Measurements from ENCODE around the gene AFG1L.
"Not testable (repeated sequence)": the region's sequence is repeated elsewhere in the genome, so short reads cannot be mapped to it uniquely, and the experiment has no call there.

The AFG1L gene

DNA sequence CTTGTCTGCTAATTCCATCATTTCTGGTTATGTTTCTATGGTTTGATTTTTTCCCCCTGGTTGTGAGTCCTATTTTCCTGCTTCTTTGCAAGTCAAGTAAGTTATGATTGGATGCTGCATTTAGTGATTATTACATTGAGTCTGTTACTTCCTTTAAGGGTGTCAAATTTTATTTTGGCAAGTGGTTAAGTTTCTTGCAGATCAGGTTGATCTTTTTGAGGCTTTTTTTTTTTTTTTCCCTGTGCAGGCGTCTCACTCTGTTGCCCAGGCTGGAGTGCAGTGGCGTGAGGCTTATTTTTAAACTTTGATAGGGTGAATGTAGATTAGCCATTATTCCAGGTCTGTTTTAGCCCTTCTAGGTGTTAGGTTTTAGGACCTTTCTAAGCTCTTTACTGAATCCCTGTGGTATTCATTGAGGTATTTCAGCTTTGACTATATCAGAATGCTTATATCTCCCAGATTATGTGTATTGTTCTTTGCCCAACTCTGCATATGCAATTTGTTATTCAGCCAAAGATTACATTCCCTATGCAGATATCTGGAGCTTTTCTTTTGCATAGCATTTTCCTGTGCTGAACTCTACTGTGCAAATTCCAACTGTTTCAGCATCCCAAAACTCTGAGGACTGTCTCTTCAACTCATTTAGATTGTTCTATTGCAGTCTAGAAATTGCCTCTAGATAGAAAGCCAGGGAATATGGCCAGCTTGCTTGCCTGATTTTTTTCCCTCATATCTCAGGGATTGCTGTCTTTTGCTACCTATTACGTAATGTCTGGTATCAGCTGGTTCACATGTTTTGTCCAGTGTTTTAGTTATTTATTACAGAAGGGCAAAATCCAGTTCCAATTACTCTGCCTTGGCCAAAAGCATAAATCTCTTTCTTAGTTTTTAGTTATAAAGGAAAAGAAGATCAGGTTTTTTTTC is 113.3 kb downstream of the AFG1L start:
- in situ Hi-C loops (cut with MboI; ENCODE audit: low sequenced_read_pairs), result no loop called here

DNA sequence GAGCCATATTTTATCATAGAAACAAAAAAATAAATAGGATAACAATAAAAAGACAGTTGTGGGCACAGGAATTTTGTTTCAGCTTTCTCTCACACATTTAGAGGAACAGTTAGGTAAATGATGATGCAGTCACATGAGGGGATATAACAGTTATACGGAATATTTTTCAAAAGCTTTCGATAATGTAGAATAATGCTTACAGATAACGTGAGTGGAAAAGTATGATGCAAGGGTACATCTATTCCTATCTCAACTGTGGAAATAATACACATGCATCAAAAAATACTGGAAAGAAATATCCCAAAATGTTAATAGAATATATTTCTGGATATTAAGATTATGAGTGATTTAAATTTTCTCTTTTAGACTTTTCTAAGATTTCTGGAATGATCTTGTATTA is 114.0 kb downstream of the AFG1L start:
- in situ Hi-C loops (cut with MboI; ENCODE audit: low sequenced_read_pairs), result no loop called here

DNA sequence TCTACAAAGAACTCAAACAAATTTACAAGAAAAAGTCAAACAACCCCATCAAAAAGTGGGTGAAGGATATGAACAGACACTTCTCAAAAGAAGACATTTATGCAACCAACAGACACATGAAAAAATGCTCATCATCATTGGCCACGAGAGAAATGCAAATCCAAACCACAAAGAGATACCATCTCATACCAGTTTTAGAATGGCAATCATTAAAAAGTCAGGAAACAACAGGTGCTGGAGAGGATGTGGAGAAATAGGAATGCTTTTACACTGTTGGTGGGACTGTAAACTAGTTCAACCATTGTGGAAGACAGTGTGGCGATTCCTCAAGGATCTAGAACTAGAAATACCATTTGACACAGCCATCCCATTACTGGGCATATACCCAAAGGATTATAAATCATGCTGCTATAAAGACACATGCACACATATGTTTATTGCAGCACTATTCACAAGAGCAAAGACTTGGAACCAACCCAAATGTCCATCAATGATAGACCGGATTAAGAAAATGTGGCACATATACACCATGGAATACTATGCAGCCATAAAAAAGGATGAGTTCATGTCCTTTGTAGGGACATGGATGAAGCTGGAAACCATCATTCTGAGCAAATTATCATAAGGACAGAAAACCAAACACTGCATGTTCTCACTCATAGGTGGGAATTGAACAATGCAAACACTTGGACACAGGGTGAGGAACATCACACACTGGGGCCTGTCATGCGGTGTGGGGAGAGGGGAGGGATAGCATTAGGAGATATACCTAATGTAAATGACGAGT is 121.4 kb downstream of the AFG1L start:
- in situ Hi-C loops (cut with MboI; ENCODE audit: low sequenced_read_pairs), result not testable (repeated sequence)

DNA sequence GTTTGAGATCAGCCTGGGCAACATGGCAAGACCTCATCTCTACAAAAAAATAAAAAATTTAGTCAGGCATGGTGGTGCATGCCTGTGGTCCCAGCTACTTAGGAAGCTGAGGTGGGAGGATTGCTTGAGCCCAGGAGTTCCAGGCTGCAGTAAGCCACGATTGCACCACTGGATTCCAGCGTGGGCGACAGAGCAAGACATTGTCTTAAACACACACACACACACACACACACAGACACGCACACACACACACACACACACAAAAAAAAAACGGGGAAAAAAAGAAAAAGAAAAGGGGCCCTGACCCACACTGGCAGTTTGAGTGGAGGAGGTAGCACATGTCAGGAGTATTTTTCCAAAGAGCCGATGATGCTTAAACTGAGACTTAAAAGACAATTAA is 122.2 kb downstream of the AFG1L start:
- in situ Hi-C loops (cut with MboI; ENCODE audit: low sequenced_read_pairs), result no loop called here

DNA sequence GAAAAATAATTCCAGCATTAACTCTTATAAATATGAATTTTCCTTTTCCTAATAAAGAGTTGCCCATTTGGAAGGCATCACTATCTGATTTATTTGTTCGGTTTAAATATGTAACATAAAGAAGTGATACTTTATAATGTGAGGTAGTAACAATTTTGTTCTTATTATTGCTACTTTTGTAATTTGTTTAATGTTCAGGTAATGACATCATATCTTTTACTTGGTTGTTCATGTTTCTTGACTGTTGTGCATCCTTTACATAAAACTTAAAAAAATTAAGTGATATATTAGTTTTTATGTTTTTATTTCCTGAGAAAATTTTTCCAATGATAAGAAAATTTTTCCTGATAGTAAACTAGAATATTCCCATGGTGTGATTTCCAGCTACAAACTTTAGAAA is 124.6 kb downstream of the AFG1L start:
- in situ Hi-C loops (cut with MboI; ENCODE audit: low sequenced_read_pairs), result no loop called here

DNA sequence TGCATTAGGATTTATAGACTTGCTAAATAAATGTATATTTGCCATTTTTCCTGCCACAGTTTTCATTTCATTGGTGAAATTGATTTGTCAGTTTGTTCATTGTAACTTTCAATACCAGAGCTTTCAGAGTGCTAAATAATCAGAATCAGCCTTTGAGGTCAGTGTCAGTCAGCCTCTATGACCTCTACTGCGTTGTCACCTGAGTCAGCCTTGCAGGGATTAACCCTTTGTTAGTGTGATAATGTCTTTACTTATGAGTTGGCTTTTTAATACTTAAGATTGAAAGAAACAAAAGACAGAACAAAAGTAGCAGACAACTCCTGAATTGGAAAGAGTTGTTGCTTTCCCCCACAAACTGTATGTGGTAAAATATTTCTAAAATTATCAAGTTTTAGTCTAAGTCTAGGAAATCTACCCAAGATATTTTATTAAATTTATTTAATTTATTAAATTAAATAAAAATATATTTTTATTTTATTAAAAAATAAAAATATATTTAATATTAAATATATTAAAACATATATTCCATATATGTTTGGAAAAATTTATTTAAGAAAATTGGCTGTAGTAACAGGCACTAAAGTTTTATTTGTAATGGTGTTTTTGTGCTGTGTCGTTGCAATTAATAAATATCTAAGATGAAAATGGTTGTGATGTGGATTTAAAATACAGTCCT is 125.2 kb downstream of the AFG1L start:
- in situ Hi-C loops (cut with MboI; ENCODE audit: low sequenced_read_pairs), result no loop called here

DNA sequence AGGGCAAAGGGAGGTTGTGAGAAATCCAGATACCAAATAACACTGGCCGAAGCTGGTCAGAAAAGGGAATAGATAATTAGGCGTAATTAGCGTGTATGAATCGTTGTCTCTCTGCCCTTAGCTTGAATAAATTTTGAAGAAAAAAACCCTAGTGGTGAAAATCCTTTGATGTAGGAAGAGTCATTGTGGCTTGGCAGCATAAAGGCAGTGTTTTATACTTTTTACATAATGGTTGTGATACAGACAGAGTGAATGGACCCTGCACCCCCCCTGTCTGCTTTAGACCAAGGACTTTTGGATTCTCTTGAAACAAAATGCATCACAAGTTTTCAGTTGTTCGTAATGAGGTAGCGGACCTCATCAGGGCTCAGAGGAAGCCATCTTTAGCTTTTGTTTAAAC is 126.5 kb downstream of the AFG1L start:
- in situ Hi-C loops (cut with MboI; ENCODE audit: low sequenced_read_pairs), result no loop called here

DNA sequence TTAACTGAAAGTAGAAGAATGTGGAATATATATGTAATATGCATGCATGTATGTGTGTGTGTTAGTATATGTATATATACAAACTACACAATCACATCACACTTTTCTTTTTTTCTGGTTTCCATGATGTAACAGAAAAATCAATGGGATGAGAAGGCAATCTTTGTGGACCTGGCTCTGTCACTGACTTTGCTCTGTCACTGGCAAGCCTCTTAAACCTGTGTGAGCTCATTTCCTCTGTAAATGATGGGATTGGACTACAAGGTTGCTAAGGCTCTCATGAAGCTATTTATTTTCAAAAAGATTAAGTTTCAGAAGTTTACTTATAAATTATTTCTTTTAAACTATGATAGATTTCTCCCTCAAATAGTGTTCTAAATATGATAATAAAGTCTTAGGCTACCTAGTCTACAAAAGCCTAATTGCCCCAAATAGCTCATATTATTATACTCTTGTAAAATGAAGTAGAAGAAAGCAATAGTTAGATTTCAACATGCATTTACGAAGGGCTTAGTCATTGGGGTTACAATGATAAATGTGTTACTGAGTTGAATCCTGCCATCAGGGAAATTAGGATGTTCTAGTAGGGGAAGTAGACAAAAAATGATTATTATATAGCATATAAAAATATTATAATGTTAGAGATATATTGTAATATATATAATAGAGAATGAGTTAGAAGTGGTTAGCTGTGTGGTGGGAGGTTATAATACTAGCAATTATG is 129.3 kb downstream of the AFG1L start:
- in situ Hi-C loops (cut with MboI; ENCODE audit: low sequenced_read_pairs), result no loop called here

DNA sequence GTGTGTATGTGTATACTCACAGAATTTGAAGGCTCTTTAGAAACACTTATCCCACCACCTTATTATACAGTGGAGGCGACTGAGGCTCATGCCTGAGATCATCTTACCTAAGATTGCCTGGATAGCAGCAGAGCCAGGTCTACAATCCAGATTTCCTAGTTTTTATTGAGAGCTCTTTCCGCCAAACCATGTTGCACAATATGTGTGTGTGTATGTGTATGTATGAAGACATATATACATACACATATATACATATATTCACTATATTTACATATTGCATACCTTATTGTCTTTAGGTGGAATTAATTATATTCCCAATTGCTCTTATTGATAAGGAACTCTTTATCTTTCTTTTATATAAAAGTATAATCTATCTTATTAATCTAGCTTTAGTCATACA is 130.6 kb downstream of the AFG1L start:
- in situ Hi-C loops (cut with MboI; ENCODE audit: low sequenced_read_pairs), result no loop called here

DNA sequence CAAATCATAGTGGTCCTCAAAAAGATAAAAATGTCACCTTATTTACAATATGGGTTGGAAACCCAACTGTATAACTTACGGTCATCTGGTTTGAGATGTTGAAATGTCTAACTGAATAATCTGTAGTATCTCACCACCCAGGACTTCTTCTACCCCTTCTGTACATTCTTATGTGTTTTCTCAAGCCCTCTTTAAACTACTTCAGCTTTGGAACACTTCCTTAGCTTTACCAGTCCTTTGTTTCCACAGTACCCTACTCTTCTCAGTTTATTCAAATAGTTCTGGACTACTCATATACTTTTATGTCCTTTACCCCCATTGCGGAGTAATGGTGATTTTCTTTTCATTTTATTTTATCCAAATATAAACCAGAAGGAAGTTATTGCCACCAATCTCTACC is 137.3 kb downstream of the AFG1L start:
- in situ Hi-C loops (cut with MboI; ENCODE audit: low sequenced_read_pairs), result no loop called here

DNA sequence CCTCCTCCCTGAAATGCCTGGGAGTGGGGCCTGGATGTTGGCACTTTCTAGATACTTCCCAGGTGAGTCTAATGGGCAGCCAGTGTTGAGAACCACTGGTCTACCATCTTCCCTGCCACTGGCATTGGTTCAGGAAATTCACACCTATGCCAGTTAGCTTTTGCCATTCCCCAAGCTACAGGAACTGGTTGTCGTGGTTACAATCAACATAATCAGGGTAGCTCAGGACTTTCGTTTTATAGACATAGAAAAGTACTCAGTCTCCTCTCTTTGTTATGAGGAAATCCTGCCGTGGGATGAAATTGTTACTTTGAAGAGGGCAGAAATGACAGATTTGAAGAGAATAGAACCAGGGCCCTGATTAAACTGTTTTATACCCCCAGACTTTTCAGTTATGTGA is 137.9 kb downstream of the AFG1L start:
- in situ Hi-C loops (cut with MboI; ENCODE audit: low sequenced_read_pairs), result no loop called here

DNA sequence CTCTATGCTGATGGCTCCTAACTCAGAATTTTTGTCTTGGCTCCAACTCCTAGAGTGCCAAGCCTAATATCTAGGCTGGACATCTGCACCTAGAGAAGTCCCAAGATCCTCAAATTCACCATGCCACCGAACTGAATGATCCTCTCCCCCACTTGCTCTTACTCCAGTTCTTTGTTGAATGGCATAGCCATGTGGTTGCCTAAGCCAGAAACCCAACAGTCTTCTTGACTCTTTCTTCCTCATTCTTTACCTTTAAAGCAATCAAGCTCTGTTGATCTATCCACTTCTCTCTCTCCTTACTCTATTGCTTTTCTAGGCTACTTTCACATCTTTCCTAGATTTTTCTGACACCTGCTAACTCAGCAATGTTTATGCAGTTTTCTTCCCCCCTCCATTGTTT is 139.4 kb downstream of the AFG1L start:
- in situ Hi-C loops (cut with MboI; ENCODE audit: low sequenced_read_pairs), result no loop called here

DNA sequence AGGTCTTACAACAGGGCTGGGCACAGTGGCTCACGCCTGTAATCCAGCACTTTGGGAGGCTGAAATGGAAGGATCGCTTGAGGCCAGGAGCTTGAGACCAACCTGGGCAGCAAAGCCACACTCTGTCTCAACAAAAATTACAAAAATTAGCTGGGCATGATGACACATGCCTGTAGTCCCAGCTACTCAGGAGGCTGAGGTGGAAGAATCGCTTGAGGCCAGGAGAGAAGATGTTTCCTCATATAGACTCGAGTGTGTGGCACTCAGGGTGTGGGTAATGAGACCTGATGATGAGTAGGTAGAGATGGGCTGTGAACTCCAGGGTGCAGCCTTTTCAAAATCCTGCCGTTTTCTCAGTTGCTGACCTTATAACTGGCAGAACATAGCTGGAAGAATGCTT is 140.5 kb downstream of the AFG1L start:
- in situ Hi-C loops (cut with MboI; ENCODE audit: low sequenced_read_pairs), result no loop called here

DNA sequence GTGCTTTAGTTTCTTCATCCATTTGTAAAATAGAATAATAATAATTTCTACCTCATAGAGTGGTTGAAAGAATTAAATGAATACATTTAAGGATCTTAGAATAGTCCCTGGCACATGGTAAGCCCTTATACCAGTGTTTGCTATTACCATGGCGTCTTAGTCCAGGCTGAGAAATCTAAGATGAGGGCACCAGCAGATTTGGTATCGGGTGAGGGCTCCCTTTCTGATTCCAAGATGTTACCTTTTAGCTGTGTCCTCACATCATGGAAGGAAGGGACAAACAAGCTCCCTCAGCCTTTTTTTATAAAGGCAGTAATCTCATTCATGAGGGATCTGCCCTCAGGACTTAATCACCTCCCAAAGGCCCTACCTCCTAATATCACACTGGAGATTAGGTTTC is 141.9 kb downstream of the AFG1L start:
- in situ Hi-C loops (cut with MboI; ENCODE audit: low sequenced_read_pairs), result no loop called here

DNA sequence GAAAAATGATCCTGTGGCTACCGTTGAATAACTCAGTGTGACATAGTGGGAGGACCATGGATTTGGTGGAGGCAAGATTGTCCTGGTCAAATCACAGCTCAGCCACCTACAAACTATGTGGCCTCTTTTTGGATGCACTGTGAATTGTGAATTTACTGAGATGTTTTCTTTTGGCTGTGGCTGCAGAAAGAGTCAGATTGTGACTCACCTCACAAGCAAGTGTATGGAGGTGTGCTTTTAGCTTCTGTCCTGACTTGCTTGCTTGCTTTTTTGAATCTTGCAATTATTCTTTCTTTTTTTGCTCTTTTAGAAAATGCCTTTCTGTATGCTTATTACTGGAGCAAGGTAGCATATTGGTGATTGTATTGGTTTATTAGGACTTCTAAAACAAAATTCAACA is 143.0 kb downstream of the AFG1L start:
- in situ Hi-C loops (cut with MboI; ENCODE audit: low sequenced_read_pairs), result no loop called here

DNA sequence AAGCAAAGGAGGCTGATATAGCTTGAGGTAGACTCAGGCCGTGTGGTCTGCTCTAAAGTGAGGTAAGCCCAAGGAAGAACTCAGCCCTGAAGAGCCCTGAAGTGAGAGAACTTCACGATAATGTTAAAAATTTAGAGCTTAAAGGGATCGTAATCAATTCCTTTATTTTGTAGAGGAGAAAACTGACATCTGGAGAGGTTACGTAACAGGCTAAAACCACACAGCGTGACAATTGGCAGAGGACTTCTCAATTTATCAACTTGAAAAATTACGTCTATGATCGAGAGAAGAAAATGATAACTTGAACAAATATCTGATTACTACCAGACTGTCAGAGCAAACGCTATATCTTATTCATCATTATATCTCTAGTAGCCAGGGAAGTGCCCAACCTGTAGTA is 144.1 kb downstream of the AFG1L start:
- in situ Hi-C loops (cut with MboI; ENCODE audit: low sequenced_read_pairs), result no loop called here

DNA sequence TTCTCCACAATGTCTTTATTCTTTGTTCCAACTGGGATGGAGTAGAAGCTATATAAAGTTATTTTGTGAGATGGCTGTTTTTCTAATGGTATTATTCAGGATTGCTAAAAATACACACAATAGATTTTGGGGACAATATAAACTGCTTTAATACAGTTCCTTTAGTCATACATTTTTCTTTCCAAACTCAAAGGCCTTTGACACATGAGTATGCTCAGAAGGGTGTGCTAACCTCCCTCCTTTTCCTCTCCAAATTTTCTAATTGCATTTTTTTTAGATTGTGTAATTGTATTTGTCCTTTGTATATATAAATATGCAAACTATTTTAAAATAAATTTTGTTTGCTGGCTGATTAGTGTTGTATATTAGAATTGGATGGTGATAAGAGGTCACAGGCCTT is 146.3 kb downstream of the AFG1L start:
- in situ Hi-C loops (cut with MboI; ENCODE audit: low sequenced_read_pairs), result no loop called here

DNA sequence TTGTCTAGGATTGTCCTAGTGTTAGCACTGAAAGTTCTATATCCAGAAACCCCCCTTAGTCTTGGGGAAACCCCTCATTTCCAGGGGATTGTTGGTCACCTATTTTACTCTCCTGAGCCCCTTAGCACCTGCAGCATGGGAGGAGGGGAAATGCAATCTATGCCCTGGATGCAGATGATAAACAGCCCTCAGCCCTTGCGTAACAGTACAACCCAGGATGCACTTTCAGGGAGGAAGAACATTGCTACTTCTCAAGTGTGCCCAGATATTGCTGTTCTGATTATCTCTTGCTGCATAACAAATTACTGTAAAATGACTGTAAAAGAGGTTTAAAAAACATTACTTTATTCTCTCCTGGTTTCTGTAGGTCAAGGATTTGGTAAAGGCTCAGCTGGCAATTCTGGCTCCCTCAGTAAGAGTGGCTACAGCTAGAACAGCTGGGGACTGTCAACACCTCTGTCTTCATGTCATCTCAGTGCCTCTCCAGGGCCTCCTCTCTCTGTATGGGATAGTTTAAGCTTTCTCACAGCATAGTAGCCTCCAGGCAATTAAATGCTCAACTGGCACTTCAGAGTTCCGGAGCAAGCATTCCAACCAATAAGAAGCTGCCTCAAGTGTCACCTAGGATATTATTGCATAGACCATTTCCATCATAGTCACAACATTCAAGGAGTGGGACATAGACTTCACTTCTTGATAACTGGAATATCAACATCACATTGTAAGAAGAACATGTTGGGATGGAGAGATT is 148.1 kb downstream of the AFG1L start:
- in situ Hi-C loops (cut with MboI; ENCODE audit: low sequenced_read_pairs), result no loop called here

DNA sequence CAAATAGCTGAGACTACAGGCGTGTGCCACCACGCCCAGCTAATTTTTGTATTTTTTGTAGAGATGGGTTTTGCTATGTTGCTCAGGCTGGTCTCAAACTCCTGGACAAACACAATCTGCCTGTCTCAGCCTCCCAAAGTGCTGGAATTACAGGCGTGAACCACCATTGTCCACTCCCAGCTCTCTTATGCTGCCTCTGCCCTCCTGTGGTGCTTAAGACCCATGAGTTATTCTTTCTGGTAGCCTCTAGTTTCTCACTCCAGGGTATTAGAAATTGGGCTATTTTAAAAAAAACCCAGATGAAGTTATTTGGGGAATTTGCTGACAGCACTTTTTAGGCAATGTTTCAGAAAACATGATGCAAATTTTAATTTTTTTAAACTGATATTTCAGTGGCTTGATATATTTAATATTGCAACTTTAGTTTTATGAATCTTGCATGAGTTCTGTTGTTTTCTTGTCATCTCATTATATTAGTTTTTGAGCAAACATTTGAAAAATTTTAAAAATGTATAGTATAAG is 151.8 kb downstream of the AFG1L start:
- in situ Hi-C loops (cut with MboI; ENCODE audit: low sequenced_read_pairs), result no loop called here

DNA sequence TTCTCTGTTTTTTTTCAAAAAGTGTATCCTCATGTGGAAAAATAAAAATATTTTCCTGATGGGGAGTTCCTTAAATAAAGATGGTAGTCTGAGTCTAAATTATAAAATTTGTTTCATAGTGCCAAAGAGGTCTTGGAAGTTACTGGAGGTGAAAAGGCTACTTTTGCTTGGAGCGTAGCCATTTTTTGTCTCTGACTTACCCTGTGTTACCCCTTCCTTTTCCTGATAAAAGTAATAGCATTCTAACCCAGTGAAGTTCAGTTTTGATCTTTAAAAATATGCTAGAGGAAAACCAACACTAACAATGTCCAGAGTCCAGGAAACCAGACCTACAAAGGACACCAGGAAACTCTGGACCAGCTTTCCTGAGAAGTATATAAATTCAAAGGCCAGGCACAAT is 153.6 kb downstream of the AFG1L start:
- in situ Hi-C loops (cut with MboI; ENCODE audit: low sequenced_read_pairs), result no loop called here

Measured in hTERT RPE-1 (cell line).